SU-DHL-6 (cell line): ENCODE measurements around the gene HIPK2.
A peak's percentile ranks its signal among the peaks of the same experiment; 100 is the strongest.

Experiments used
- H2AFZ ChIP-seq: fragments of 200-600 bp; sonication (generic); 2 replicates; pipeline ENCODE4 v1.6.1; 2014; ENCODE audit warnings: low read depth, mild to moderate bottlenecking, moderate library complexity, mixed read lengths, antibody characterized with exemption, low read length; ENCODE audit not compliant: severe bottlenecking
- H3F3A ChIP-seq: fragments of 200-600 bp; shearing (Covaris generic); 2 replicates; pipeline ENCODE4 v1.6.0; 2016; ENCODE audit warnings: antibody characterized with exemption, mild to moderate bottlenecking; ENCODE audit not compliant: insufficient read depth
- H3K27ac ChIP-seq: fragments of 200-600 bp; sonication (generic); 2 replicates; pipeline ENCODE4 v1.5.1; 2016; ENCODE audit warnings: low read depth, mild to moderate bottlenecking, low read length, moderate library complexity, mixed read lengths
- H3K27me3 ChIP-seq: fragments of 200-600 bp; sonication (generic), shearing (Covaris generic); 2 replicates; pipeline ENCODE4 v1.6.0; 2014; ENCODE audit warnings: mild to moderate bottlenecking, low read length
- H3K36me3 ChIP-seq: fragments of 200-600 bp; sonication (generic); 2 replicates; pipeline ENCODE4 v1.6.1; 2014; ENCODE audit warnings: mild to moderate bottlenecking, low read length, mixed read lengths
- H3K4me2 ChIP-seq: fragments of 300-600, 200-600 bp; shearing (Covaris generic), sonication (generic); 2 replicates; pipeline ENCODE4 v1.6.0; 2014; ENCODE audit warnings: low read length, low read depth, mild to moderate bottlenecking; ENCODE audit not compliant: poor library complexity, severe bottlenecking
- H3K4me3 ChIP-seq: fragments of 200-600 bp; sonication (generic); 2 replicates; pipeline ENCODE4 v1.5.1; 2014; ENCODE audit warnings: antibody characterized with exemption, low read length, mild to moderate bottlenecking, mixed read lengths; ENCODE audit not compliant: insufficient read depth, poor library complexity, severe bottlenecking
- H3K79me2 ChIP-seq: fragments of 200-600 bp; sonication (generic); 2 replicates; pipeline ENCODE4 v1.6.1; 2014; ENCODE audit warnings: mild to moderate bottlenecking, low read length, moderate library complexity; ENCODE audit not compliant: insufficient read depth
- H3K9ac ChIP-seq: fragments of 200-600 bp; sonication (generic); 2 replicates; pipeline ENCODE4 v1.7.0; 2014; ENCODE audit warnings: mild to moderate bottlenecking, low read length
- H3K9me2 ChIP-seq: fragments of 200-600 bp; sonication (generic); replicated peaks from 2 replicates; pipeline ENCODE4 v1.6.1; 2014; ENCODE audit warnings: low read length; ENCODE audit not compliant: insufficient read depth
- H3K9me3 ChIP-seq: fragments of 200-600 bp; sonication (generic); 2 replicates; pipeline ENCODE4 v1.6.1; 2014; ENCODE audit warnings: low read length, mixed read lengths; ENCODE audit not compliant: insufficient read depth
- H4K20me1 ChIP-seq: fragments of 200-600 bp; sonication (generic); 2 replicates; pipeline ENCODE4 v1.6.1; 2014; ENCODE audit warnings: low read depth, mild to moderate bottlenecking, antibody characterized with exemption, low read length, moderate library complexity, mixed read lengths
- CTCF ChIP-seq: fragments of 200-600 bp; sonication (generic); IDR thresholded peaks from one replicate; pipeline ENCODE4 v1.5.1; 2017; ENCODE audit warnings: antibody characterized with exemption, mild to moderate bottlenecking, low read length, moderate library complexity; ENCODE audit not compliant: insufficient read depth, poor library complexity, severe bottlenecking
- EZH2phosphoT487 ChIP-seq: fragments of 200-600 bp; sonication (generic), shearing (Covaris generic); conservative IDR thresholded peaks from 2 replicates; pipeline ENCODE4 v1.6.1; 2018; ENCODE audit warnings: mild to moderate bottlenecking, antibody characterized with exemption, low read length, moderate library complexity, mixed read lengths

The HIPK2 gene

GRCh38 chr7:139777948-139778841 lies at the start of gene HIPK2:
Gene HIPK2 (minus strand): TSS chr7:139777998. CDS start chr7:139777623, 375 bp downstream.
- Histone ChIP-seq H3F3A (no peaks in the 10 kb centered on the region), H4K20me1 (no peaks in the 10 kb centered on the region), H3K79me2 (no peaks in the 10 kb centered on the region), H3K27ac (no peak within 1 kb of the TSS), H2AFZ (peak within 1 kb of the TSS; percentile 53), H3K9me2 (no peaks in the 10 kb centered on the region), H3K36me3 (no peaks in the 10 kb centered on the region), H3K27me3 (no peaks in the 10 kb centered on the region), H3K9me3 (no peaks in the 10 kb centered on the region), H3K4me3 (peak within 1 kb of the TSS; percentile 54), H3K9ac (peak within 1 kb of the TSS; percentile 34; the same call in 1 of the 2 replicates), H3K4me2 (peak within 1 kb of the TSS; percentile 78)
- TF ChIP-seq CTCF (no peak), EZH2phosphoT487 (no peak)

GRCh38 chr7:139827042-139827441 lies 49.2 kb upstream of the HIPK2 start:
- H3K27me3 ChIP-seq: no peaks in the 10 kb centered on the region
- no peaks in the 10 kb centered on the region for H3K9me2 ChIP-seq
- no peak overlapping the region for H3K9ac ChIP-seq
- H3K36me3 ChIP-seq: no peaks in the 10 kb centered on the region
- no peaks in the 10 kb centered on the region for H4K20me1 ChIP-seq
- no peak overlapping the region for H3K27ac ChIP-seq
- no peaks in the 10 kb centered on the region for H3F3A ChIP-seq
- H2AFZ ChIP-seq: no peak overlapping the region
- TF ChIP-seq CTCF (no peak), EZH2phosphoT487 (no peak)
- no peak overlapping the region for H3K4me2 ChIP-seq
- no peaks in the 10 kb centered on the region for H3K9me3 ChIP-seq
- H3K4me3 ChIP-seq: no peak overlapping the region
- H3K79me2 ChIP-seq: no peaks in the 10 kb centered on the region

- no peaks in the 10 kb centered on the region for H3F3A ChIP-seq
- no peak overlapping the region for H3K9ac ChIP-seq
- no peaks in the 10 kb centered on the region for H3K79me2 ChIP-seq
- no peaks in the 10 kb centered on the region for H4K20me1 ChIP-seq
- H3K9me3 ChIP-seq: no peaks in the 10 kb centered on the region
- H3K4me3 ChIP-seq: no peak overlapping the region
- H3K36me3 ChIP-seq: no peaks in the 10 kb centered on the region
- no peak overlapping the region for H2AFZ ChIP-seq
- H3K4me2 ChIP-seq: no peak overlapping the region
- H3K9me2 ChIP-seq: no peaks in the 10 kb centered on the region
- H3K27ac ChIP-seq: no peak overlapping the region
- H3K27me3 ChIP-seq: no peaks in the 10 kb centered on the region
- no peak for TF ChIP-seq CTCF
- no peak for TF ChIP-seq EZH2phosphoT487
Measured at GRCh38 chr7:139825666-139826290, 48.0 kb upstream of the HIPK2 start.
